Sigmoid colon (tissue), 4 donors: ENCODE measurements around the gene SLC6A11.

Experiments
- EP300 ChIP-seq, 4 donors: sonication (generic); formaldehyde crosslinking; IDR thresholded peaks; one replicate each; pipeline ENCODE4 v1.6.1; 2017; ENCODE audit warnings: antibody characterized with exemption in 4 of 4
- TF ChIP-seq, protein P1 (sequence below), 4 experiments: fragments of 450-650 bp in 3 of 4; fragments of 200-600 bp in 1 of 4; IDR thresholded peaks; one replicate each; pipeline ENCODE4 v1.5.1; 2016 to 2019; ENCODE audit warnings: antibody characterized with exemption in 4 of 4, mild to moderate bottlenecking in 3 of 4, moderate library complexity in 2 of 4

DNA sequence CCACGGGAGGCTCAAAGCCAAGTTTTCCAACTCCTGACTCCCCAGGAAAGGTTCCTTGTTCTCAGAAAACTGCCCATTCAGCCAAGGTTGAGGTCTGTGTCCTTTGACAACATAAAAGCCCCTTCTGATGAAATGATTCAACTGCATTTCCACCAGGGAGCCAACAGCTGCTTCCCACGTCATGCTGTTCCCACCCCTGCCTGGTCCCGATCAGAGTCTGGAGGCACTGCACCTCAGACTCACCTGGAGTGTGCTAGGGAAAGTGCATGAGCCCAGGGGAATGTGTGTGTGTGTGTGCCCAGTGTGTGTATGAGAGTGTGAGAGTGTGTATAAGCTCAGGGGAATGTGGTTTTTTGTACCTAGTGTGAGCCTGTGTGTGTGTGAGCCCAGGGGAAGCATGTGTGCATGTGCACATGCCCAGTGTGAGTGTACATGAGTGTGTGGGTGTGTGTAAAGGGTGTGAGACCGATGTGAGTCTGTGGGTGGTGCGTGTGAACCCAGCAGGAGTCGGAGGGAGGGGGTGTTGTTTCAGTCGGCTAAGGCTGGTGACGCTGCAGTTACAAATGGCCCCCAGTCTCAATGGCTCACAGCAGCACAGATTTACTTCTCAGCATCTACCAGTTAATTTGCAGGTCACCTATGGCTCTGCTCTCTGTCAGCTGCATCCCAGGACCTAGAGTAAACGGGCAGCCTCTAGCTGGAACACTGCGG is 156.2 kb downstream of the SLC6A11 start:
- no peak for TF ChIP-seq EP300 (IDR thresholded peaks at IDR 0.05)
- TF ChIP-seq, protein P1, sequence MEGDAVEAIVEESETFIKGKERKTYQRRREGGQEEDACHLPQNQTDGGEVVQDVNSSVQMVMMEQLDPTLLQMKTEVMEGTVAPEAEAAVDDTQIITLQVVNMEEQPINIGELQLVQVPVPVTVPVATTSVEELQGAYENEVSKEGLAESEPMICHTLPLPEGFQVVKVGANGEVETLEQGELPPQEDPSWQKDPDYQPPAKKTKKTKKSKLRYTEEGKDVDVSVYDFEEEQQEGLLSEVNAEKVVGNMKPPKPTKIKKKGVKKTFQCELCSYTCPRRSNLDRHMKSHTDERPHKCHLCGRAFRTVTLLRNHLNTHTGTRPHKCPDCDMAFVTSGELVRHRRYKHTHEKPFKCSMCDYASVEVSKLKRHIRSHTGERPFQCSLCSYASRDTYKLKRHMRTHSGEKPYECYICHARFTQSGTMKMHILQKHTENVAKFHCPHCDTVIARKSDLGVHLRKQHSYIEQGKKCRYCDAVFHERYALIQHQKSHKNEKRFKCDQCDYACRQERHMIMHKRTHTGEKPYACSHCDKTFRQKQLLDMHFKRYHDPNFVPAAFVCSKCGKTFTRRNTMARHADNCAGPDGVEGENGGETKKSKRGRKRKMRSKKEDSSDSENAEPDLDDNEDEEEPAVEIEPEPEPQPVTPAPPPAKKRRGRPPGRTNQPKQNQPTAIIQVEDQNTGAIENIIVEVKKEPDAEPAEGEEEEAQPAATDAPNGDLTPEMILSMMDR (IDR thresholded peaks at IDR 0.05) = no peak
